Trophoblast cell (in vitro differentiated cells and primary cell): ENCODE measurements around the gene KPNA6. TPM values are rescaled to one million over a fixed set of nuclear protein-coding genes. Genes with fewer than 3 reads are reported as not detected.

Source experiments
- DNase-seq, 2 donors: peaks; one replicate each; pipeline ENCODE4 v3.0.0-alpha.2; 2016
- H2AFZ ChIP-seq: 2 replicates; pipeline ENCODE4 v1.6.1; 2013; ENCODE audit warnings: low read length, moderate library complexity, mild to moderate bottlenecking; ENCODE audit not compliant: insufficient read depth, poor library complexity
- H2AK5ac ChIP-seq: 2 replicates; pipeline ENCODE4 v1.6.1; 2013; ENCODE audit warnings: mild to moderate bottlenecking, low read length
- H2BK120ac ChIP-seq: 2 replicates; pipeline ENCODE4 v1.6.1; 2013; ENCODE audit warnings: low read length, mild to moderate bottlenecking, moderate library complexity; ENCODE audit not compliant: insufficient read depth, poor library complexity
- H2BK12ac ChIP-seq: 2 replicates; pipeline ENCODE4 v1.6.1; 2013; ENCODE audit warnings: mild to moderate bottlenecking, low read length, moderate library complexity
- H2BK5ac ChIP-seq: 2 replicates; pipeline ENCODE4 v1.6.1; 2013; ENCODE audit warnings: low read length, low read depth, moderate library complexity, mild to moderate bottlenecking; ENCODE audit not compliant: poor library complexity
- H3K14ac ChIP-seq: 2 replicates; pipeline ENCODE4 v1.6.1; 2013; ENCODE audit warnings: mild to moderate bottlenecking, low read length
- H3K18ac ChIP-seq: 2 replicates; pipeline ENCODE4 v1.6.1; 2013; ENCODE audit warnings: mild to moderate bottlenecking, low read length
- H3K23ac ChIP-seq: 2 replicates; pipeline ENCODE4 v1.6.1; 2013; ENCODE audit warnings: low read length
- H3K27ac ChIP-seq: 2 replicates; pipeline ENCODE4 v1.5.1; 2013; ENCODE audit warnings: low read depth, mild to moderate bottlenecking, inconsistent platforms, low read length, moderate library complexity
- H3K27me3 ChIP-seq: 2 replicates; pipeline ENCODE4 v1.6.1; 2013; ENCODE audit warnings: inconsistent platforms, mild to moderate bottlenecking, low read length, moderate library complexity; ENCODE audit not compliant: insufficient read depth
- H3K36me3 ChIP-seq, 2 experiments: 1 replicate in 1 of 2; 2 replicates in 1 of 2; pipeline ENCODE4 v1.6.1; 2013; ENCODE audit warnings: low read length in 2 of 2, mild to moderate bottlenecking in 2 of 2, moderate library complexity in 1 of 2; ENCODE audit not compliant: insufficient read depth in 2 of 2, control insufficient read depth in 1 of 2
- H3K4ac ChIP-seq: 2 replicates; pipeline ENCODE4 v1.6.1; 2013; ENCODE audit warnings: low read depth, mild to moderate bottlenecking, low read length, moderate library complexity
- H3K4me1 ChIP-seq, 2 experiments: 1 replicate in 1 of 2; 2 replicates in 1 of 2; pipeline ENCODE4 v1.6.1; 2013; ENCODE audit warnings: low read length in 2 of 2, mild to moderate bottlenecking in 2 of 2, moderate library complexity in 1 of 2; ENCODE audit not compliant: insufficient read depth in 2 of 2, control insufficient read depth in 1 of 2
- H3K4me2 ChIP-seq: 2 replicates; pipeline ENCODE4 v1.6.1; 2013; ENCODE audit warnings: inconsistent platforms, mild to moderate bottlenecking, low read length, moderate library complexity
- H3K4me3 ChIP-seq: 2 replicates; pipeline ENCODE4 v1.5.1; 2013; ENCODE audit warnings: mild to moderate bottlenecking, low read depth, low read length, inconsistent platforms
- H3K79me1 ChIP-seq: one replicate; pipeline ENCODE4 v1.6.1; 2013; ENCODE audit warnings: low read length
- H3K79me2 ChIP-seq: 2 replicates; pipeline ENCODE4 v1.6.1; 2013; ENCODE audit warnings: low read length, mild to moderate bottlenecking; ENCODE audit not compliant: control insufficient read depth, insufficient read depth, poor library complexity
- H3K9ac ChIP-seq: 2 replicates; pipeline ENCODE4 v1.6.1; 2013; ENCODE audit warnings: mild to moderate bottlenecking, low read length
- H3K9me3 ChIP-seq: 2 replicates; pipeline ENCODE4 v1.6.1; 2013; ENCODE audit warnings: low read depth, mild to moderate bottlenecking, control low read depth, inconsistent platforms, low read length; ENCODE audit not compliant: insufficient read depth
- H4K12ac ChIP-seq: 2 replicates; pipeline ENCODE4 v1.6.1; 2013; ENCODE audit warnings: low read depth, mild to moderate bottlenecking, low read length, moderate library complexity
- H4K8ac ChIP-seq: 2 replicates; pipeline ENCODE4 v1.6.1; 2013; ENCODE audit warnings: low read depth, mild to moderate bottlenecking, low read length, moderate library complexity
- H4K91ac ChIP-seq: one replicate; pipeline ENCODE4 v1.6.1; 2013; ENCODE audit warnings: low read depth, mild to moderate bottlenecking, low read length, moderate library complexity
- WGBS: extraction: QIAGEN DNeasy Blood & Tissue Kit; methylation state at CpG from one replicate; pipeline ENCODE4 v1.1.7; 2013; ENCODE audit warnings: missing lambda C conversion rate; ENCODE audit not compliant: insufficient read length, insufficient coverage; ENCODE audit errors: extremely low coverage; 5-methylcytosine and 5-hydroxymethylcytosine counted together
- polyA plus RNA-seq: library from polyadenylated mRNA; stranded (reverse); fragments of 200-250 nt; gene quantifications from 2 replicates; pipeline ENCODE4 v1.2.3, GENCODE V29; 2013

The KPNA6 gene
- polyA plus RNA-seq = 32.5 and 34.1 TPM in 2 replicates

DNA sequence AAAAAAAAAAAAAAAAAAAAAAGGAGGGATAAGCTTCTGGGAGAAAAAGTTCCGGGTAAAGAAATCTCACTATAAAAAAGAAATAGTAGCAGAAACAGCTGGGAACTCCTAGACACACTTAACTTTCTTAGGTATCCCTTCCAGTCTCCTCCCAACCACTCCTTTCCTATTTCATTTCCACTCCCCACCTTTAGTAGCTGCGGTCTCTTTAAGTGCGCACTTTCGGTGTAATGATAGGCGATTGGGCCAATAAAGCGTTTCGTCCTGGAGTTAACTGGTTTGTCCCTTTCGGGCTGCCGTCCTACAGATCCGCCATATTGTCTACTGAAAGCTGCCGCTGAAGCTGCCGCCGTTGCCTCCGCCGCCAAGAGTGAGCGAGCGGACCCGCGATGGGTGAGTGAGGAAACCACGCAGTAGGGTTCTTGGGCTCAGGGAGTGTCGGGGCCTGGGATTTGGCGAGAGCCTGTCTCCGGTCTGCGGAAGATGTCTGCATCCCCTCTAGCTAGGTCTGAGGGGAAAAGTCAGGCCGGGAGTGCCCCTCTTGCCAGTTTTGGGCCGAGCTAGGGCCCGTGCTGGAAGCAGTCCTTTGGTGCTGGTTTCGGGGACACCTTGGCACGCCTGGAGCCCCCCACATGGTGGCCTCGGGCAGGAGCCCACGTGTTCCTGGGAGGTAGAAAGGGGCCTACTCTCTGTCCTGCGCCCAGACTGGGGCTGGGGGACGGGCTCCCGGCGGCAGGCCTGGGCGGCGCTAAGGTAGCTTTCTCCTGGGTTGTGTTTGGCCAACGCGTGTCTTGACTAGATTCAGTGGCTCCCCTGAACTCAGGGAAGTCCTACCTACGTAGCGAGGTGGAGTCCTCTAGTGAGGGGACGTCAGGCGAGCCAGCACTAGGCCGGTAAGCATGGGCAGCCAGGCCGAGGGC is at the start of gene KPNA6:
TSS of gene KPNA6 (plus strand) at position 315 of the 920 bp plus-strand sequence. CDS start at position 390, 75 bp downstream.
- peak; percentile 90 to 97 for DNase-seq
- WGBS = no CpG with 5 or more reads among the region's 45 CpGs
- H3K4me1 ChIP-seq = peaks cover 2 to 4% of the 10 kb centered on the region in 2 experiments

DNA sequence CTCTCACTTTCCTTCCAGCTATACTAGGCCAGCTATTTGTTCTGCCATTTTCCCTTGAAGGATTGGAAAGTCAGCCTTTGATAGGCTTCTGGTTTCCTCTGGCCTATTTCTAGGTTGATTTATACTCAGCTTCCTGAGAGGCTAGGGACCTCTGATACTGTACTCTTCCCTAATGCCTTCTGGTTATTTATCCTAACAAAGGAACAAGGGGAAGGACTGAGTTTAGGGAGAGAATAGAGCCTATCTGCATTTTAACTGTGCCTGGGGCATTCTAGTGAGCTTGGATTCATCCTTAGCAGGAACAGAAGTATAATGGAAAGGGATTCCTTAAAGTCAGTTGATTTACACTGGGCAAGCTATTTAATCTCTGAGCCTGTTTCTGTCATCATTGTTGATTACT is 46.9 kb upstream of the KPNA6 start:
- no peaks in the 10 kb centered on the region for H3K79me2 ChIP-seq
- no peak overlapping the region for H3K9ac ChIP-seq
- H3K27me3 ChIP-seq = no peaks in the 10 kb centered on the region
- no peak overlapping the region for H2BK5ac ChIP-seq
- no peak overlapping the region for H3K4me3 ChIP-seq
- no peak overlapping the region for H3K4me2 ChIP-seq
- H3K4me1 ChIP-seq = peaks cover 8 to 10% of the 10 kb centered on the region in 2 experiments
- DNase-seq = no peak
- H3K18ac ChIP-seq = no peak overlapping the region
- H2BK120ac ChIP-seq = no peak overlapping the region
- H4K12ac ChIP-seq = no peak overlapping the region
- no peak overlapping the region for H3K27ac ChIP-seq
- H3K14ac ChIP-seq = no peak overlapping the region
- no peak overlapping the region for H4K8ac ChIP-seq
- H2BK12ac ChIP-seq = no peak overlapping the region
- H3K79me1 ChIP-seq = peaks cover 8% of the 10 kb centered on the region
- no peak overlapping the region for H2AK5ac ChIP-seq
- no peak overlapping the region for H3K23ac ChIP-seq
- H3K4ac ChIP-seq = no peak overlapping the region
- no peak overlapping the region for H4K91ac ChIP-seq
- peaks cover 18 to 53% of the 10 kb centered on the region in 2 experiments for H3K36me3 ChIP-seq
- H3K9me3 ChIP-seq = no peaks in the 10 kb centered on the region
- no peak overlapping the region for H2AFZ ChIP-seq

More for the DNA sequence above, at the start of gene KPNA6:
- peak within 1 kb of the TSS; percentile 22 for H2BK120ac ChIP-seq
- peak within 1 kb of the TSS; percentile 66 for H3K14ac ChIP-seq
- peak within 1 kb of the TSS; percentile 83 for H4K8ac ChIP-seq
- peak within 1 kb of the TSS; percentile 30 for H2AFZ ChIP-seq
- peak within 1 kb of the TSS; percentile 97 for H3K9ac ChIP-seq
- H2AK5ac ChIP-seq = peak within 1 kb of the TSS; percentile 25
- H3K23ac ChIP-seq = no peak within 1 kb of the TSS
- H3K27me3 ChIP-seq = no peaks in the 10 kb centered on the region
- H3K79me1 ChIP-seq = peaks cover 5% of the 10 kb centered on the region
- peak within 1 kb of the TSS; percentile 66 for H3K18ac ChIP-seq
- peak within 1 kb of the TSS; percentile 72 for H4K91ac ChIP-seq
- peak within 1 kb of the TSS; percentile 54 for H2BK5ac ChIP-seq
- H3K9me3 ChIP-seq = no peaks in the 10 kb centered on the region
- peak within 1 kb of the TSS; percentile 97 for H3K4me3 ChIP-seq
- no peak within 1 kb of the TSS for H2BK12ac ChIP-seq
- peaks cover 7% of the 10 kb centered on the region for H3K79me2 ChIP-seq
- peak within 1 kb of the TSS; percentile 69 for H3K4me2 ChIP-seq
- H3K36me3 ChIP-seq = no peaks in the 10 kb centered on the region
- peak within 1 kb of the TSS; percentile 53 for H3K4ac ChIP-seq
- H4K12ac ChIP-seq = peak within 1 kb of the TSS; percentile 76
- H3K27ac ChIP-seq = peak within 1 kb of the TSS; percentile 83

DNA sequence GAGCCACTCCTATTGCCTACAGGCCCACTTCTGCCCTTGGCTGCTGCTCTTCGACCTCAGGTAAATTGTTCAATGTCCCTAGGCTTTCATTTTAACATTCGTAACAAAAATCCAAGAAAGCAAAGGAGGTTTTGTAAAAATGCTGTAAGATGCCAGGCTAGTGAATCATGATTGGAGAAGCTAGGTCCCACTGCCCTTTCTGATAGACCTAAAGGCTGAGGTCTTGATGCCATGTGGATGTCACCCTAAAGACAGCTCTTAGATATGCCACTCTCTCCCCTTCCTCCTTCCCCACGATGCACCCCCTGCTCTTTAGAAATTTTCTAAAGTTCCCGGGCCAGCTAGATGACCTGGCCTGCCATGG is 45.0 kb upstream of the KPNA6 start:
- Histone ChIP-seq H3K27ac (peak overlapping the region; percentile 72), H2AFZ (no peak overlapping the region), H2AK5ac (peak overlapping the region; percentile 63), H4K12ac (no peak overlapping the region), H3K36me3 (peaks cover 15 to 40% of the 10 kb centered on the region in 2 experiments), H3K27me3 (no peaks in the 10 kb centered on the region), H2BK12ac (no peak overlapping the region), H4K91ac (peak overlapping the region; percentile 30), H4K8ac (peak overlapping the region; percentile 37), H3K79me2 (no peaks in the 10 kb centered on the region), H2BK5ac (peak overlapping the region; percentile 32), H3K18ac (peak overlapping the region; percentile 67), H3K23ac (no peak overlapping the region), H3K4me1 (peaks cover 8 to 10% of the 10 kb centered on the region in 2 experiments), H3K4me3 (no peak overlapping the region), H3K4me2 (peak overlapping the region; percentile 12), H3K9ac (no peak overlapping the region), H3K14ac (peak overlapping the region; percentile 30), H3K9me3 (no peaks in the 10 kb centered on the region), H2BK120ac (no peak overlapping the region), H3K79me1 (peaks cover 8% of the 10 kb centered on the region), H3K4ac (no peak overlapping the region)
- peak in 1 of 2 donors; percentile 13 for DNase-seq
- no CpG with 5 or more reads among the region's 4 CpGs for WGBS

DNA sequence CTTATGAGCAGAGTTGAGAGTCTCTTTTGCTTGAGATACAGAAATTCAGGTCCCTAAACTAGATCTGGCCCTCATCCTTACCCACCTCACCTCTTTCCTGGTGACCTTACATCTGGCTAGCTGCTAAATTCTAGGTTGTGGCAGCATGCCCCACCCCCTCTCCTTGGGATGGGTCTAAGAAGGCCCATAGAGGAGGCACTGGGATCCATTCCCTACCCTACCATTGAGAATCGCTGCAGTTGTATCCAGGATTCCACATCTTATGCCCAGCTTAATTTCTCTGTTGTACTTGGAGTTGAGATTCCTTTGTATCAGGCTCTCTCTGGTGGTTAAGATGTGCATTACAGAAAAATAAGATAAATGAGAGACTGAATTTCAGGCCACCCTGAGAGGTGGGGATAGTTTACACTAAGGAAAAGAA is 44.6 kb upstream of the KPNA6 start:
- Histone ChIP-seq H3K9me3 (no peaks in the 10 kb centered on the region), H2BK5ac (no peak overlapping the region), H3K36me3 (peaks cover 11 to 36% of the 10 kb centered on the region in 2 experiments), H3K27me3 (no peaks in the 10 kb centered on the region), H2AK5ac (peak overlapping the region; percentile 7), H3K4me1 (peaks cover 8 to 10% of the 10 kb centered on the region in 2 experiments), H3K18ac (no peak overlapping the region), H3K23ac (no peak overlapping the region), H3K27ac (peak overlapping the region; percentile 72), H3K4ac (no peak overlapping the region), H3K14ac (peak overlapping the region; percentile 21), H3K79me1 (peaks cover 8% of the 10 kb centered on the region), H3K79me2 (no peaks in the 10 kb centered on the region), H3K4me3 (no peak overlapping the region), H3K9ac (no peak overlapping the region), H4K12ac (no peak overlapping the region), H4K91ac (peak overlapping the region; percentile 21), H2BK12ac (no peak overlapping the region), H2BK120ac (no peak overlapping the region), H4K8ac (no peak overlapping the region), H2AFZ (no peak overlapping the region), H3K4me2 (no peak overlapping the region)
- peak in 1 of 2 donors; percentile 65 for DNase-seq
- WGBS = no CpG with 5 or more reads among the region's 1 CpG
